Gastrocnemius medialis (tissue), 4 donors: Measurements from ENCODE around the gene NPIPA1.
"Not testable (repeated sequence)": the region's sequence is repeated elsewhere in the genome, so short reads cannot be mapped to it uniquely, and the experiment has no call there.

Experiments
- CTCF ChIP-seq, 5 experiments: fragments of 450-650 bp in 3 of 5; fragments of 200-600 bp in 2 of 5; sonication (generic) in 2 of 5; IDR thresholded peaks in 4 of 5; conservative IDR thresholded peaks in 1 of 5; 1 replicate in 4 of 5; 2 replicates in 1 of 5; pipeline ENCODE4 v1.5.1; 2016 to 2019; ENCODE audit warnings: antibody characterized with exemption in 5 of 5, mild to moderate bottlenecking in 3 of 5, moderate library complexity in 3 of 5
- POLR2A ChIP-seq, 2 donors: fragments of 450-650 bp; IDR thresholded peaks; one replicate each; pipeline ENCODE4 v1.6.1; 2017; ENCODE audit warnings: antibody characterized with exemption in 2 of 2, mild to moderate bottlenecking in 2 of 2, moderate library complexity in 2 of 2

GRCh38 chr16:14937143-14937542 lies at the start of gene NPIPA1:
- not testable (repeated sequence) for TF ChIP-seq CTCF (IDR thresholded peaks at IDR 0.05 in 4 of 5, conservative IDR thresholded peaks at IDR 0.05 in 1 of 5); POLR2A (IDR thresholded peaks at IDR 0.05)
